K562 (cell line): ENCODE measurements around the gene SLC38A2. TPM values are rescaled to one million over a fixed set of nuclear protein-coding genes. Genes with fewer than 3 reads are reported as not detected.
A peak's percentile ranks its signal among the peaks of the same experiment; 100 is the strongest.

Source experiments
- CXXC5 ChIP-seq: fragments of 250-450 bp; sonication (Bioruptor Pico); IDR thresholded peaks from 2 replicates; pipeline ENCODE4 v1.8.0; 2022; ENCODE audit warnings: inconsistent platforms, mild to moderate bottlenecking, moderate library complexity
- ELF2 ChIP-seq: fragments of 250-450 bp; sonication (Bioruptor Pico); IDR thresholded peaks from 2 replicates; pipeline ENCODE4 v1.5.0; 2021; ENCODE audit warnings: mild to moderate bottlenecking
- ESRRA ChIP-seq: fragments of 450-650 bp; IDR thresholded peaks from 2 replicates; pipeline ENCODE4 v1.6.1; 2014; ENCODE audit warnings: low read depth, mild to moderate bottlenecking, moderate library complexity, borderline replicate concordance
- FOS ChIP-seq: IDR thresholded peaks from 3 replicates; pipeline ENCODE4 v1.6.1; 2011; ENCODE audit not compliant: insufficient read length; ENCODE audit errors: extremely low read depth
- HBP1 ChIP-seq: fragments of 450-650 bp; formaldehyde crosslinking; IDR thresholded peaks from 2 replicates; pipeline ENCODE4 v1.4.0; 2022; ENCODE audit warnings: missing genetic modification characterization
- HIVEP1 ChIP-seq: fragments of 250-450 bp; sonication (Bioruptor Pico); IDR thresholded peaks from 2 replicates; pipeline ENCODE4 v1.4.0; 2020; ENCODE audit warnings: mild to moderate bottlenecking
- HNRNPLL ChIP-seq: fragments of 200-400 bp; formaldehyde crosslinking; IDR thresholded peaks from 2 replicates; pipeline ENCODE4 v1.6.1; 2017; ENCODE audit warnings: low read length, low read depth, mild to moderate bottlenecking; ENCODE audit not compliant: poor library complexity, severe bottlenecking
- HOXB6 ChIP-seq: fragments of 250-450 bp; sonication (Bioruptor Pico); IDR thresholded peaks from 2 replicates; pipeline ENCODE4 v1.5.1; 2022; ENCODE audit warnings: mild to moderate bottlenecking, borderline replicate concordance
- ILF3 ChIP-seq: fragments of 450-650 bp; IDR thresholded peaks from 2 replicates; pipeline ENCODE4 v1.6.1; 2018; ENCODE audit warnings: antibody characterized with exemption, mild to moderate bottlenecking, moderate library complexity, borderline replicate concordance
- IRF2 ChIP-seq: sonication (generic); formaldehyde crosslinking; IDR thresholded peaks from 2 replicates; pipeline ENCODE4 v1.8.1; 2022; ENCODE audit warnings: mild to moderate bottlenecking, missing genetic modification reagents
- PCBP2 ChIP-seq: fragments of 200-400 bp; formaldehyde crosslinking; IDR thresholded peaks from 2 replicates; pipeline ENCODE4 v1.6.1; 2018; ENCODE audit warnings: low read length, low read depth, mild to moderate bottlenecking, moderate library complexity; ENCODE audit not compliant: poor library complexity, severe bottlenecking
- PML ChIP-seq: IDR thresholded peaks from 2 replicates; pipeline ENCODE4 v1.6.1; 2012; ENCODE audit warnings: low read length, inconsistent platforms
- POLR2H ChIP-seq: IDR thresholded peaks from 2 replicates; pipeline ENCODE4 v1.6.1; 2016; ENCODE audit warnings: missing genetic modification characterization, low read depth, mild to moderate bottlenecking, control low read depth, missing compliant biosample characterization, moderate library complexity
- PPARD ChIP-seq: fragments of 250-450 bp; sonication (Bioruptor Pico); IDR thresholded peaks from 2 replicates; pipeline ENCODE4 v1.8.0; 2022; ENCODE audit warnings: inconsistent platforms, mild to moderate bottlenecking, moderate library complexity
- RBM25 ChIP-seq: fragments of 200-400 bp; formaldehyde crosslinking; IDR thresholded peaks from 2 replicates; pipeline ENCODE4 v1.6.1; 2018; ENCODE audit warnings: low read length, low read depth, moderate library complexity; ENCODE audit not compliant: severe bottlenecking
- SMAD3 ChIP-seq: fragments of 450-650 bp; formaldehyde crosslinking; conservative IDR thresholded peaks from 2 replicates; pipeline ENCODE4 v1.4.0; 2020; ENCODE audit warnings: mild to moderate bottlenecking
- SNIP1 ChIP-seq: fragments of 450-650 bp; IDR thresholded peaks from 2 replicates; pipeline ENCODE4 v1.7.1; 2017; ENCODE audit warnings: low read depth, mild to moderate bottlenecking
- SREBF2 ChIP-seq: sonication (generic); formaldehyde crosslinking; IDR thresholded peaks from 2 replicates; pipeline ENCODE4 v1.4.0; 2020; ENCODE audit warnings: mild to moderate bottlenecking, missing genetic modification reagents
- USF2 ChIP-seq: sonication (generic); formaldehyde crosslinking; IDR thresholded peaks from 2 replicates; pipeline ENCODE4 v1.5.0; 2020; ENCODE audit warnings: missing genetic modification reagents
- ZNF384 ChIP-seq: IDR thresholded peaks from 2 replicates; pipeline ENCODE4 v1.6.1; 2012; ENCODE audit warnings: low read depth, low read length, improper control_type of control experiment
- ZNF778 ChIP-seq: fragments of 450-650 bp; formaldehyde crosslinking; IDR thresholded peaks from 2 replicates; pipeline ENCODE4 v1.4.0; 2020; ENCODE audit warnings: mild to moderate bottlenecking, moderate library complexity
- ZNF79 ChIP-seq: fragments of 250-450 bp; sonication (Bioruptor Pico); IDR thresholded peaks from 2 replicates; pipeline ENCODE4 v1.4.0; 2020; ENCODE audit warnings: low read depth, mild to moderate bottlenecking, moderate library complexity
- polyA plus RNA-seq, 8 experiments: library from polyadenylated mRNA; depleted of rRNA in 4 of 8; stranded (reverse) in 5 of 8; unstranded in 3 of 8; fragments of >200 nt; fragmentation: Nextera tagmentation in 2 of 8; fragmentation: Illumina TruSeq in 1 of 8; extraction: Ambion mirVana in 2 of 8; extraction: Trizol in 1 of 8; gene quantifications; 2 replicates each; pipeline versions ENCODE4 v1.2.1 to v1.2.3, GENCODE V29; 2011 to 2014; ENCODE audit warnings: inconsistent platforms in 1 of 8, missing spikeins in 1 of 8
- total RNA-seq, 7 experiments: library from RNA; depleted of rRNA in 6 of 7; stranded (reverse); fragments of >200 nt in 6 of 7; fragmentation: Illumina TruSeq in 2 of 7; extraction: Trizol in 2 of 7; gene quantifications; 2 replicates each; pipeline versions ENCODE4 v1.2.1 to v1.2.3, GENCODE V29; 2011 to 2021; ENCODE audit warnings: low replicate concordance in 1 of 7
- TF ChIP-seq, protein P1 (sequence below): fragments of 450-650 bp; formaldehyde crosslinking; IDR thresholded peaks from 2 replicates; pipeline ENCODE4 v1.4.0; 2020; ENCODE audit warnings: mild to moderate bottlenecking
- TF ChIP-seq, protein P2 (sequence below): fragments of 450-650 bp; formaldehyde crosslinking; IDR thresholded peaks from 2 replicates; pipeline ENCODE4 v1.4.0; 2022; ENCODE audit warnings: missing genetic modification characterization

The SLC38A2 gene
- total and polyA plus RNA-seq, 9 of the 15 experiments (the other 6 are each of a cell fraction or from before 2014, with no cell fraction given) = 98.7 to 292 (median 143) TPM

DNA sequence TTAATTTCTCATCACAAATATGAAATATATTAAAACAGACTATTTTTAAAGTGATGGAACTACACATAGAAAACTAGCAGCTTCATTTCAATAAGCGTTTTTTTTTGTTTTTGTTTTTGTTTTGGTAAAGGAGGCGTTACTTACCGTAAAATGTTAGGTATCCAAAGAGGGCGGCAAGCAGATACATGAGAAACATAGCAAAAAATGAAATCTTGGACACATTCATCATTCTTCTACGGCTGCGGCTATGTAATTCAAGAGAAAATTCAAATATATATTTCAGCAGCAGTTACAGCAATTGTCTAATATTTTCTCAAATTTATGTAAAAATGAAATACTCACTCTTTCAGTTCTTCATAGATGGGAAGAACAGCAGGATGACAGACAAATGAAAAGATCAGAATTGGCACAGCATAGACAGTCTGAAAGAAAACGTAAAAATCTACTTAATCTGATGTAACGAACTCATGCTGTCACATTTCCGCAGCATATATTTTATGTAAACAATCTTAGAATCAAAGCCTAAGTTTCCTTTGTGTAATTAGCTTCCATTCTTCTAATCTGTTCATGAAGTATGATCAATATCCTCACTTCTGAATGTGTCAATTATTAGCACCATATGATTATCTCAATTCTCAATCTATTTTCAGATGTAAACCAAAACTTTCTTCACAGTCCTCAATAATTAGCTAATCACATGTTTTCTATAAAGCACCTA, 8.8 kb downstream of the SLC38A2 start (continued):
- TF ChIP-seq POLR2H (tag) (no peak), RBM25 (no peak), CXXC5 (no peak), ILF3 (0 out of 2 replicates have a peak, but pooled peaks have one; percentile 25), ZNF778 (no peak), PCBP2 (no peak), SREBF2 (CRISPR knock-in tag) (no peak), HOXB6 (CRISPR knock-in tag) (no peak), ZNF79 (CRISPR knock-in tag) (no peak), ZNF384 (no peak), IRF2 (CRISPR knock-in tag) (no peak), SMAD3 (peak; percentile 78; the same call in 1 of the 2 replicates), SNIP1 (no peak), HBP1 (0 out of 2 replicates have a peak, but pooled peaks have one; percentile 44), PPARD (CRISPR knock-in tag) (no peak), HNRNPLL (no peak), FOS (no peak), ELF2 (CRISPR knock-in tag) (no peak), PML (no peak), HIVEP1 (CRISPR knock-in tag) (no peak), USF2 (no peak), ESRRA (no peak)
- TF ChIP-seq, protein P1, sequence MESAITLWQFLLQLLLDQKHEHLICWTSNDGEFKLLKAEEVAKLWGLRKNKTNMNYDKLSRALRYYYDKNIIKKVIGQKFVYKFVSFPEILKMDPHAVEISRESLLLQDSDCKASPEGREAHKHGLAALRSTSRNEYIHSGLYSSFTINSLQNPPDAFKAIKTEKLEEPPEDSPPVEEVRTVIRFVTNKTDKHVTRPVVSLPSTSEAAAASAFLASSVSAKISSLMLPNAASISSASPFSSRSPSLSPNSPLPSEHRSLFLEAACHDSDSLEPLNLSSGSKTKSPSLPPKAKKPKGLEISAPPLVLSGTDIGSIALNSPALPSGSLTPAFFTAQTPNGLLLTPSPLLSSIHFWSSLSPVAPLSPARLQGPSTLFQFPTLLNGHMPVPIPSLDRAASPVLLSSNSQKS (CRISPR knock-in tag) = no peak
- TF ChIP-seq, protein P2, sequence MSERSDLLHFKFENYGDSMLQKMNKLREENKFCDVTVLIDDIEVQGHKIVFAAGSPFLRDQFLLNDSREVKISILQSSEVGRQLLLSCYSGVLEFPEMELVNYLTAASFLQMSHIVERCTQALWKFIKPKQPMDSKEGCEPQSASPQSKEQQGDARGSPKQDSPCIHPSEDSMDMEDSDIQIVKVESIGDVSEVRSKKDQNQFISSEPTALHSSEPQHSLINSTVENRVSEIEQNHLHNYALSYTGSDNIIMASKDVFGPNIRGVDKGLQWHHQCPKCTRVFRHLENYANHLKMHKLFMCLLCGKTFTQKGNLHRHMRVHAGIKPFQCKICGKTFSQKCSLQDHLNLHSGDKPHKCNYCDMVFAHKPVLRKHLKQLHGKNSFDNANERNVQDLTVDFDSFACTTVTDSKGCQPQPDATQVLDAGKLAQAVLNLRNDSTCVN (CRISPR knock-in tag) = no peak
